ENCODE results near the gene NRN1L. TPM values are rescaled to one million over a fixed set of nuclear protein-coding genes. Genes with fewer than 3 reads are reported as not detected.

The NRN1L gene
- total RNA-seq, 2 experiments from 2014 or later: not detected

DNA sequence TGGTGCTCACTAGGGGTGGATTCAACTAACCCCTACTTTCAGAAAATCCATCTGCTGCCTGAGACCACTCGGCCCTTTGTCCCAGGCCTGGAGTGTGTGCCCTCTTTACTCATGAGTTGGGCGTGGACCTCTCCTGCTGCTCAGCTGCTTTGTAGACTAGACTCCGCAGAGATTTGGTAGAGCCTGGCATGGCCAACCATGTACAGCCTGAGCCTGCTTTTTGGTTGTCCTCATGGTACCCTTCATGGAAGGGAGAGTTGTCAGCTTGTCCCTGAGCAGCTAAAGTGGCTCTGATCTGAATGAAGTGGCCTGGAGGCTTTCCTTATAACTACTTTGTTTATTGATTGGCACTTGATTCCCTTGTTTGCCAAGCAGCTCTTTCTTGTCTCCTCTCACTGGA lies 10.3 kb upstream of the NRN1L start:
- intact Hi-C loops (cut with micrococcal nuclease): loop anchor here (2.0 kb wide), 1 partner anchor 54 kb away; no protein-coding TSS in a partner anchor
- Mint-ChIP-seq H3K27ac (no peak overlapping the region), H3K9me3 (no peaks in the 10 kb centered on the region), H3K27me3 (ENCODE audit: low read depth) (no peaks in the 10 kb centered on the region), H3K4me3 (peak overlapping the region; percentile 92), H3K4me1 (ENCODE audit: low read depth) (peaks cover 27% of the 10 kb centered on the region), H3K36me3 (ENCODE audit: low read depth) (peaks cover 5% of the 10 kb centered on the region)
- DNase-seq: no peak
- CTCF ChIA-PET: interaction anchor here (0.6 to 1.8 kb wide), 9 partner anchors 10 to 396 kb away, joined by 3 to 12 read pairs (median 5); partner anchors contain the start of gene NRN1L

DNA sequence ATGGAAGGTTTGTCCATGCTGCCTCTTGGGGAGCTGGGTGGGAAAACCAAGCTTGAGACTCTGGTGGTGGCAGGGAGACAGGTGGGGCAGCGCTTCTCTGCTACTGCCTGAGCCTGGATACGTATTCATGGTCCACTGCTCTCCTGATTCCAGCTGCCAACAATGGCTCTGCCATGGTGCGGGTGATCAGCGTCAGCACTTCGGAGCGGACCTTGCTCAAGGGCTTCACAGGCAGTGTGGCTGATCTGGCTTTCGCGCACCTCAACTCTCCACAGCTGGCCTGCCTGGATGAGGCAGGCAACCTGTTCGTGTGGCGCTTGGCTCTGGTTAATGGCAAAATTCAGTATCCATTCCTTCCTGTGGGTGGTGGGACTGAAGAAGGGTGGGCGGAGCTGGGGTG lies 7.6 kb upstream of the NRN1L start:
- intact Hi-C loops (cut with micrococcal nuclease): no loop called here
- CTCF ChIA-PET: no interaction called here
- no peak overlapping the region for H3K27ac Mint-ChIP-seq

DNA sequence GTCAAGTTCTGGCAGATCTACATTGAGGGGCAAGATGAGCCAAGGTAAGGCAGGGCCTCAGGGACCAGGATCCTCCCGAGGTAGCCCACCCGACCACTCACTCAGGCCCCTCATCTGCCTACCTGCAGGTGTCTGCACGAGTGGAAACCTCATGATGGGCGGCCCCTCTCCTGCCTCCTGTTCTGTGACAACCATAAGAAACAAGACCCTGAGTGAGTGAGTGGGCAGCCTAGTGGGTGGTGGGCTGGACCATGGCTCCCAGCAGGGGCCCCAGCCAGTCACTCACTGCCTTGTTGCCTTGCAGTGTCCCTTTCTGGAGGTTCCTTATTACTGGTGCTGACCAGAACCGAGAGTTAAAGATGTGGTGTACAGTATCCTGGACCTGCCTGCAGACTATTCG lies 6.5 kb upstream of the NRN1L start:
- CTCF ChIA-PET: interaction anchor here (1.0 kb wide), 1 partner anchor 166 kb away, joined by 3 read pairs; no protein-coding TSS in a partner anchor
- no peaks in the 10 kb centered on the region for H3K9me3 Mint-ChIP-seq

More for the DNA sequence above, 7.6 kb upstream of the NRN1L start:
- Mint-ChIP-seq H3K36me3 (ENCODE audit: low read depth) (peaks cover 10% of the 10 kb centered on the region), H3K27me3 (ENCODE audit: low read depth) (no peaks in the 10 kb centered on the region), H3K9me3 (no peaks in the 10 kb centered on the region), H3K4me1 (ENCODE audit: low read depth) (peaks cover 27% of the 10 kb centered on the region), H3K4me3 (no peak overlapping the region)
- no peak for DNase-seq

DNA sequence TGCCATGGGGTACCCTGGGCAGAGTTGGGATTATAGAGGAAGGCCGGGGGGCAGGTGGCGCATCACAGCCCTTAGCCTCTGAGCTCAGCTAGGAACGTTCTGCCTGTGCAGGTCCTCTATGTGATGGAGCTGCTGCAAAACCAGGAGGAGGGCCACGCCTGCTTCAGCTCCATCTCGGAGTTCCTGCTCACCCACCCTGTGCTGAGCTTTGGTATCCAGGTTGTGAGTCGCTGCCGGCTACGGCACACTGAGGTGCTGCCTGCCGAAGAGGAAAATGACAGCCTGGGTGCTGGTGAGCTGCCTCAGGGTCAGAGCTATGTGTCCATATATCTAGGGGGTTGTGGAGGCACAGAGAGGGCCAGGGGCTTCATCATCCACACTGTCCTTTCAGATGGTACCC lies 5.8 kb upstream of the NRN1L start:
- H3K36me3 Mint-ChIP-seq (ENCODE audit: low read depth): peaks cover 18% of the 10 kb centered on the region
- no peak overlapping the region for H3K4me3 Mint-ChIP-seq
- no peaks in the 10 kb centered on the region for H3K27me3 Mint-ChIP-seq (ENCODE audit: low read depth)
- peaks cover 21% of the 10 kb centered on the region for H3K4me1 Mint-ChIP-seq (ENCODE audit: low read depth)
- CTCF ChIA-PET: interaction anchor here (1.0 kb wide), 1 partner anchor 165 kb away, joined by 3 read pairs; no protein-coding TSS in a partner anchor
- no peak overlapping the region for H3K27ac Mint-ChIP-seq
- no peak for DNase-seq
- intact Hi-C loops (cut with micrococcal nuclease): no loop called here
- H3K9me3 Mint-ChIP-seq: no peaks in the 10 kb centered on the region

More for the DNA sequence above, 6.5 kb upstream of the NRN1L start:
- H3K4me1 Mint-ChIP-seq (ENCODE audit: low read depth): peaks cover 23% of the 10 kb centered on the region
- intact Hi-C loops (cut with micrococcal nuclease): no loop called here
- H3K4me3 Mint-ChIP-seq: no peak overlapping the region
- H3K27me3 Mint-ChIP-seq (ENCODE audit: low read depth): no peaks in the 10 kb centered on the region
- H3K36me3 Mint-ChIP-seq (ENCODE audit: low read depth): peaks cover 12% of the 10 kb centered on the region
- no peak for DNase-seq
- no peak overlapping the region for H3K27ac Mint-ChIP-seq

- intact Hi-C loops (cut with micrococcal nuclease): no loop called here
- Mint-ChIP-seq H3K4me3 (no peak overlapping the region), H3K27ac (no peak overlapping the region), H3K27me3 (ENCODE audit: low read depth) (no peaks in the 10 kb centered on the region), H3K36me3 (ENCODE audit: low read depth) (peaks cover 20% of the 10 kb centered on the region), H3K9me3 (no peaks in the 10 kb centered on the region), H3K4me1 (ENCODE audit: low read depth) (peaks cover 15% of the 10 kb centered on the region)
- DNase-seq: no peak
- CTCF ChIA-PET: interaction anchor here (1.1 kb wide), 1 partner anchor 63 kb away, joined by 3 read pairs; no protein-coding TSS in a partner anchor
Observed at GRCh38 chr16:67879462-67879861, 5.2 kb upstream of the NRN1L start.

DNA sequence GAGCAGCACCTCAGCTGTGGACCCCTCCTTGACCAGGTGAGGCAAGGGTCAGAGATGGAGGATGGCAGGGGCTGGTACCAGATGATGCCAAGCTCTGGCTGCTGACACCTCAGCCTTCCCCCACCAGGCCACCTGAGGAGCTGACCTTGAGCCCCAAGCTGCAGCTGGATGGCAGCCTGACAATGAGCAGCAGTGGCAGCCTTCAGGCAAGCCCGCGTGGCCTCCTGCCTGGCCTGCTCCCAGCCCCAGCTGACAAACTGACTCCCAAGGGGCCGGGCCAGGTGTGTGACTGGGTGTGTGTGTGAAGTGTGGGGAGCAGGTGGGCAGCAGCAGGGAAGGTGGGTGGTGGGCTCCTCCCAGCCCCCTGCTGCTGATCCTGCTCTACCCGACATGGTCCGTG lies 4.7 kb upstream of the NRN1L start:
- Mint-ChIP-seq H3K27me3 (ENCODE audit: low read depth) (no peaks in the 10 kb centered on the region), H3K36me3 (ENCODE audit: low read depth) (peaks cover 21% of the 10 kb centered on the region), H3K9me3 (no peaks in the 10 kb centered on the region), H3K4me3 (no peak overlapping the region), H3K4me1 (ENCODE audit: low read depth) (peaks cover 12% of the 10 kb centered on the region), H3K27ac (no peak overlapping the region)
- CTCF ChIA-PET: interaction anchor here (1.1 kb wide), 1 partner anchor 63 kb away, joined by 3 read pairs; no protein-coding TSS in a partner anchor
- DNase-seq: no peak
- intact Hi-C loops (cut with micrococcal nuclease): no loop called here

GRCh38 chr16:67880584-67880983 lies 4.1 kb upstream of the NRN1L start:
- no peaks in the 10 kb centered on the region for H3K9me3 Mint-ChIP-seq
- peaks cover 21% of the 10 kb centered on the region for H3K36me3 Mint-ChIP-seq (ENCODE audit: low read depth)
- DNase-seq: no peak
- no peak overlapping the region for H3K4me3 Mint-ChIP-seq
- intact Hi-C loops (cut with micrococcal nuclease): no loop called here
- no peaks in the 10 kb centered on the region for H3K27me3 Mint-ChIP-seq (ENCODE audit: low read depth)
- CTCF ChIA-PET: no interaction called here
- H3K27ac Mint-ChIP-seq: no peak overlapping the region
- peaks cover 5% of the 10 kb centered on the region for H3K4me1 Mint-ChIP-seq (ENCODE audit: low read depth)

- peaks cover 21% of the 10 kb centered on the region for H3K36me3 Mint-ChIP-seq (ENCODE audit: low read depth)
- intact Hi-C loops (cut with micrococcal nuclease): loop anchor here (2.0 kb wide), 2 partner anchors 37 to 183 kb away; no protein-coding TSS in a partner anchor
Observed at GRCh38 chr16:67881621-67882161, 3.0 kb upstream of the NRN1L start.

DNA sequence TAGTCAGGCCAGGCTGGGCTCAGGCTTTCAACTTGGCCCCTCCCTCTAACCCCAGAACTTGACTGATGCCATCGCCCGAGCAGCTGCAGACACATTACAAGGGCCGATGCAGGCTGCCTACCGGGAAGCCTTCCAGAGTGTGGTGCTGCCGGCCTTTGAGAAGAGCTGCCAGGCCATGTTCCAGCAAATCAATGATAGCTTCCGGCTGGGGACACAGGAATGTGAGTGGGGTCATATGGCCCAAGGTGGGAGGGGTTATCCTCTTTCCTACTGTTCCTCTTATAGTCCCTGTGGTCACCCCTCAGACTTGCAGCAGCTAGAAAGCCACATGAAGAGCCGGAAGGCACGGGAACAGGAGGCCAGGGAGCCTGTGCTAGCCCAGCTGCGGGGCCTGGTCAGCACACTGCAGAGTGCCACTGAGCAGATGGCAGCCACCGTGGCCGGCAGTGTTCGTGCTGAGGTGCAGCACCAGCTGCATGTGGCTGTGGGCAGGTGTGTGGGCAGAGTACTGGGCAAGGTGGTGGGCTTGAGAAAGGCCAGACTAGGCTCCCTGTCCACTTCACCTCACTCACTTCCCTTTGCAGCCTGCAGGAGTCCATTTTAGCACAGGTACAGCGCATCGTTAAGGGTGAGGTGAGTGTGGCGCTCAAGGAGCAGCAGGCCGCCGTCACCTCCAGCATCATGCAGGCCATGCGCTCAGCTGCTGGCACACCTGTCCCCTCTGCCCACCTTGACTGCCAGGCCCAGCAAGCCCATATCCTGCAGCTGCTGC lies 2.1 kb upstream of the NRN1L start:
- intact Hi-C loops (cut with micrococcal nuclease): loop anchor here (1.0 to 2.0 kb wide), 3 partner anchors 36 to 182 kb away; no protein-coding TSS in a partner anchor
- Mint-ChIP-seq H3K36me3 (ENCODE audit: low read depth) (peaks cover 21% of the 10 kb centered on the region), H3K27me3 (ENCODE audit: low read depth) (no peaks in the 10 kb centered on the region), H3K9me3 (no peaks in the 10 kb centered on the region), H3K4me1 (ENCODE audit: low read depth) (no peaks in the 10 kb centered on the region), H3K27ac (no peak overlapping the region), H3K4me3 (no peak overlapping the region)
- CTCF ChIA-PET: interaction anchor here (1.0 to 4.1 kb wide), 21 partner anchors 9 to 163 kb away, joined by 3 to 25 read pairs (median 6); partner anchors contain the start of genes CTRL, EDC4 and PSMB10
- no peak for DNase-seq

More at GRCh38 chr16:67881621-67882161, 3.0 kb upstream of the NRN1L start:
- Mint-ChIP-seq H3K4me3 (no peak overlapping the region), H3K9me3 (no peaks in the 10 kb centered on the region), H3K27me3 (ENCODE audit: low read depth) (no peaks in the 10 kb centered on the region), H3K4me1 (ENCODE audit: low read depth) (no peaks in the 10 kb centered on the region), H3K27ac (no peak overlapping the region)
- no peak for DNase-seq
- CTCF ChIA-PET: interaction anchor here (1.0 to 3.4 kb wide), 6 partner anchors 8 to 160 kb away, joined by 3 to 25 read pairs (median 5); partner anchors contain the start of genes CTRL and EDC4

DNA sequence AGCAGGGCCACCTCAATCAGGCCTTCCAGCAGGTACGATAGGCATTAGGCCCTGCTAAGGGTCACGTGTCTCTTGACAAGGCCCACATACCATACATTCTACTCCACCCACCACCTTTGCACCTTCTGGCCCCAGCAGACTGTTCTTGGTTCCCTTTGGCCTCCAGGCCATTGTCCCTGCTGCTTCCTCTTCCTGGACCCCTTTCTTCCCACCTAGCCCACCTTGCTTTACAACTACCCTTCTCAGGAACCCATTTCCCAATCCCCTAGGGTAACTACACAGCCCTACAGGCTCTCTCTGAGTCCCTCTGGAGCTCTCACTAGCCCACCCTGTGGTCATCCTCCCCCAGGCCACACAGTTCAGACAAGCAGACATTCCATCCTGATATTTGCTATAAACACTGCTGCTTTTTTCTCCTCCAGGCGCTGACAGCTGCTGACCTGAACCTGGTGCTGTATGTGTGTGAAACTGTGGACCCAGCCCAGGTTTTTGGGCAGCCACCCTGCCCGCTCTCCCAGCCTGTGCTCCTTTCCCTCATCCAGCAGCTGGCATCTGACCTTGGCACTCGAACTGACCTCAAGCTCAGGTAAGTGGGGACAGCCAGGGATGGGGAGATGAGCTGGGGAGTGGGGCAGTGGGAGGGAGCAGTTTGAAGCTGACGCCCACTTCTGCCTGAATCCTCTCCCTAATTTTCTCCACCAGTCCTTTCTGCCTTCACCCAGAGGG lies 1.4 kb upstream of the NRN1L start:
- peaks cover 20% of the 10 kb centered on the region for H3K36me3 Mint-ChIP-seq (ENCODE audit: low read depth)
- intact Hi-C loops (cut with micrococcal nuclease): loop anchor here (1.0 to 2.0 kb wide), 3 partner anchors 35 to 181 kb away; no protein-coding TSS in a partner anchor
- CTCF ChIA-PET: interaction anchor here (0.6 to 4.1 kb wide), 44 partner anchors 8 to 345 kb away, joined by 3 to 25 read pairs (median 4); partner anchors contain the start of genes CTRL, EDC4, PSKH1 and PSMB10
- H3K27me3 Mint-ChIP-seq (ENCODE audit: low read depth): no peaks in the 10 kb centered on the region
- no peak overlapping the region for H3K4me3 Mint-ChIP-seq
- H3K4me1 Mint-ChIP-seq (ENCODE audit: low read depth): no peaks in the 10 kb centered on the region
- H3K27ac Mint-ChIP-seq: no peak overlapping the region
- H3K9me3 Mint-ChIP-seq: no peaks in the 10 kb centered on the region
- no peak for DNase-seq

DNA sequence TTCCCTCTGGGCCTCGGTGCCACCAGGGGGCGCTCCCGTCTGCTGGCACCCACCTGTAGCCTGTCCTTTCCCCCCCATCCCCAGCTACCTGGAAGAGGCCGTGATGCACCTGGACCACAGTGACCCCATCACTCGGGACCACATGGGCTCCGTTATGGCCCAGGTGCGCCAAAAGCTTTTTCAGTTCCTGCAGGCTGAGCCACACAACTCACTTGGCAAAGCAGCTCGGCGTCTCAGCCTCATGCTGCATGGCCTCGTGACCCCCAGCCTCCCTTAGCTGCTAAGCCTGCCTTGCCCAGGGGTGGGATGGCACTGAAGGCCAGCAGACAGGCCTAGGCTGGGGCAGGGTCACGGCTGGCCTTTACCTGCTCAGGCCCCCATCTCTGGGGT lies 818 bp upstream of the NRN1L start:
- Mint-ChIP-seq H3K9me3 (no peaks in the 10 kb centered on the region), H3K27ac (no peak overlapping the region), H3K4me3 (no peak overlapping the region), H3K36me3 (ENCODE audit: low read depth) (peaks cover 18% of the 10 kb centered on the region), H3K27me3 (ENCODE audit: low read depth) (no peaks in the 10 kb centered on the region), H3K4me1 (ENCODE audit: low read depth) (no peaks in the 10 kb centered on the region)
- CTCF ChIA-PET: interaction anchor here (0.5 to 4.1 kb wide), 44 partner anchors 9 to 345 kb away, joined by 3 to 25 read pairs (median 5); partner anchors contain the start of genes CTRL, EDC4, PSKH1 and PSMB10
- DNase-seq: peak; percentile 76
- intact Hi-C loops (cut with micrococcal nuclease): loop anchor here (1.0 to 2.0 kb wide), 3 partner anchors 35 to 181 kb away; no protein-coding TSS in a partner anchor

DNA sequence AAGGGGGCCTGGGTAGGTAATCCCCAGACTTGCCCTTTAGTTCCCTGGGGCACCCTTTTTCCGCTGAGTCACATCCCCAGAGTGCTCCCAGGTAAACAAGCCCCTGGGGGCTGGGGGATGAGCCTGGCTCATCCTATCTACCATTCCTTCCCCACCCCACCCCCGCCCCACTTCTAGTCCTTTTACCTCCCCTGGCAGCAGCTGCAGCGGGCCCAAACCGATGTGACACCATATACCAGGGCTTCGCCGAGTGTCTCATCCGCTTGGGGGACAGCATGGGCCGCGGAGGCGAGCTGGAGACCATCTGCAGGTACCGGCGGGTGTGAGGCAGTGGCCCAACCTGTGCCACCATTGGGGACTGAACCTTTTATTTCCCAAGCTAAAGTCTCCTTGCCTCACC lies 860 bp downstream of the NRN1L start:
- intact Hi-C loops (cut with micrococcal nuclease): no loop called here
- no peak overlapping the region for H3K4me3 Mint-ChIP-seq
- no peak overlapping the region for H3K27ac Mint-ChIP-seq
- no peak for DNase-seq
- CTCF ChIA-PET: interaction anchor here (1.0 to 4.1 kb wide), 5 partner anchors 12 to 46 kb away, joined by 3 to 25 read pairs (median 5); partner anchors contain the start of genes CTRL and EDC4
- H3K36me3 Mint-ChIP-seq (ENCODE audit: low read depth): peaks cover 14% of the 10 kb centered on the region
- no peaks in the 10 kb centered on the region for H3K27me3 Mint-ChIP-seq (ENCODE audit: low read depth)
- no peaks in the 10 kb centered on the region for H3K4me1 Mint-ChIP-seq (ENCODE audit: low read depth)
- no peaks in the 10 kb centered on the region for H3K9me3 Mint-ChIP-seq
